CD4-positive, alpha-beta T cell treated with Interferon alpha-2 for 1 hour (primary cell): Measurements from ENCODE around the gene WRNIP1.

Experiments used
- DNase-seq, 2 donors: peaks; one replicate each; pipeline ENCODE4 v3.0.0-alpha.2; 2020 to 2022

Gene WRNIP1

DNA sequence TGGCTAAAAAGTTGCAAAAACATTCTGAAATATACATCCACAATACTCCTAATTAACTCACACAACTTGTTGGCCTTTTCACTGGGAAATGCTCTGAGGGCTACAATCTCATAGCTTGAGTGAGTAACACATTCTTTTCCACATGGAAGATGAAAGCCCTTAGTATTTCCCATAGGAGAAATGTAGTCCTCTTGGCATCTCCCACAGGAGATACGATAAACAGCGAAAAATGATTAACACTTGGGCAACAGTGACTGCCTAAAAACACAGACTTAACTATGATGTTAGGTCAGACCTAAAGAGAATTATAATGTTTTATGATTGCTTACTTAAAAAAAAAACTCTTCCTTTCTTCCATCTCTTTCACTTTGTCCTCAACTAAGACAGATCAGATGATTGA, 23.4 kb upstream of the WRNIP1 start:
- no peak for DNase-seq

DNA sequence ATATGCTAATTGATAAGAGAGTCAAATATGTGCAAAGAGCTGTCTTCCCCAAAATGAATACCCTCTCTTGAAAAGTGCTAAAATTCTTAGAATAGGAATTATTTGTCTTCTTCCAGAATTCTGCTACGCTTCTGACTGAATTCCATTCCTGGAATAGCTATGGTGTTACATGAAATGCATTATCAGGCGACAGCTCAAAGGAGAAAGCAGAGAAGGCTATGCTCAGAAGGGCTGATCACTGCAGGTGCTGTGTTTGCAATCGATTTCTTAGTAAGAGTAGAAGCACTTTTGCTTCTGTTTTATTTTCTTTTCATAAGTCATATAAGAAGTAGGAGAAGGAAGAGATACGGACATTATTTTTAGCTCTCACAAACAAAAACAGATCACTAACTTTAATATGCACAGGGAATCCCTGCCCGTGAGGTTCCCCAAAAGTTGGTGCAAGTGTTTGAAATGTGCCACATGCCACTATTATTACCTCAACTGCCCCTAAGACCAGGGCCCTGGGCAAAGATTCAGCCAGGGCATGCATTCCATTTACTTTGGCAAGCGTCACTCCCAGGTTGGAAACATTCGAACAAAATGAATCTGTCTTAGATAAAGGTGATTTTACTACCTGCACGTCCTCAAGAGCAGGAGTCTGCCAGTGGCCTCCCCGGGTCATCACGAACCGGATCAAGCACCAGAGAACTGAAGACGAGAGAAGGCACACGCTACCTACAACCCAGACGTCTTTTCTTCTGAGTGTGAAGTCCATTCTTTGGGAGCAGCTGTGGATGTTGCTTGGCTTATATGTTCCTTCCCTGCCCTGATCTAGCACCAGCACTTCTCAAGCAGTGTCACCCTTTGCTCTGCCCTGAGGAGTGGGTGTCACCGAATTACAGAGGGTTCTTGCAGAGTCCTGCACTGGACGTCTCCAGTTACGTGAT, 21.6 kb upstream of the WRNIP1 start:
- no peak for DNase-seq

DNA sequence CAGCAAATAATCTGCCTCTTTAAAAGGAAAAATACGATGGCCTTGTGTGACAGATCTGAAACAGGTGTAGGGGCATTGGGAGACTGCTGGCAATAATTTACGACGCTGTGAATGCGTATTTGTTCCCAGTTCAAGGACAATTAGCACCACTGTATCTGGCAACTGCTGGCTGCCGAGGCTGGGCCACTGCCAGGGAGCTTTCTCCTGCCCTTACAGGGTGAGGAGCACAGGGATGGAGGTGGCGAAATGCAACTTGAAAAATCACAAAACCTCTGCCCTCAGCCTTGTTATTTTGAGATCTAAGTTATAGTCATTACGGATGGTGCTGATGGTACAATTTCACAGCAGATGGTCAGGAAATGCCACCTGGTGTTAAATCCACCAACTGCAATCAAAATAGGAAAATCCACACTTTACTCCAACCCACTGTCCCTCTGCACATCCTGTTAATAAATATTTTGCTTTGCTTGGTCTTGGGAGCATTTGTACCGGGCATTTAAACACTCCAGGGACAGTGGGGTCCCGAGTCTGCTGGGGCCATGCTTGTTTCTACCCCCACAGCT, 20.9 kb upstream of the WRNIP1 start:
- no peak for DNase-seq

DNA sequence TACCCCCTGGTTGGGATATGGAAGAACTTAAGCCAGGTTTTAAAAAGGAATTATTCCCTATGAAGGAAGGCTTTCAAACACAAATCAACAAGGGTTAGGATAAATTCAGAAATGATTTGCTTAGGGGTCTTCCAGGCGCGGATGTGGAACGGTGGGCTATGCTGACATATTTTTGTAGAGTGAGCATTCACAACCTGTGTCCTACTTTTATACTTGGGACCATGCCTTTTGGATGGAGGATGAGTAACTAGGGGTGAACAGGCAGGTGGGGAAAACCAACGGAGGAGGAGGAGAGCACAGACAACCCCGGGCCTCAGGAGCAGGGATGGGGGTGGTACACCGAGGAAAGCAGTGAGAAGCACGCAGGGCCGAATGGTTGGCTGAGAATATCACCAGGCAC, 20.4 kb upstream of the WRNIP1 start:
- no peak for DNase-seq

DNA sequence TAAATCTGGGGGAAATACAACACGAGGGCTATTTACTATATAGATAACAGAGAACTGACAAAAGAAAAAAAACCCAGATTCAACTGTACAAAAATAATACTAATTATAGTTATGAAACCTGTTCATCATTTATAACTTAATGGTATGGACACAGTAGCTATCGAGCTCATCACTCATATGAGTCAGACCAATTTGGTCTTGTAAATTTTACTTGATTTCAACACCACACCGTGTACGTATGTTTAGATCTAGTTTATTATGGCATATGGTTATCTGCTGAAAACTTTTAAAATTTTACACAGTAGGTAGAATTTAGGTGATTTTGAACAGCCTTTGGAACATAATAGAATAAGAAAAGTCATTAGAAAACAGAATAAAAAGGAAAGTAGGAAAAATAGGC, 19.9 kb upstream of the WRNIP1 start:
- DNase-seq, result no peak

DNA sequence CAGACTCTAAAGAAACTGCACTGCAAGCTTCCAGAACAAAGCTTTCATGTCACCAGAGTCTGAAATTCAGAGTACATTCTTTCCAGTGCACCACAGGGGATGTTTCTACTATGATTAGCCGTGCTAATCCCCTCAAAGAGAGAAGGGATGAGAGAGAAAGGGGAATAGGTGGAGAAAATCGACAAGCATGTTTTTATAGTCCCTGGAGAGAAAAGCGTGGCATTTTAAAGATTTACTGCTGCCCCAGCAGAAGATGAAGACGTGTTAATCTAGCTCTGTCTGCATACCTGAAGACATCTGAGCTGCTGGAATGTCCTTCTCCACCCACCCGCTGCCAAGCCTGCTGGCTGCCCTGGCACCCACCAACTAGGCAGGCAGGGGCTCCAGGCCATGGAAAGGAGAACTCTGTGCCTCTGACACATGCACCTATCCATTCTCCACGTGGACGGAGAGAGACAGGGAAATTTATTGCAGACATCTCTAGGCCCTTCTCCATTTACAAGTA, 18.6 kb upstream of the WRNIP1 start:
- no peak for DNase-seq

DNA sequence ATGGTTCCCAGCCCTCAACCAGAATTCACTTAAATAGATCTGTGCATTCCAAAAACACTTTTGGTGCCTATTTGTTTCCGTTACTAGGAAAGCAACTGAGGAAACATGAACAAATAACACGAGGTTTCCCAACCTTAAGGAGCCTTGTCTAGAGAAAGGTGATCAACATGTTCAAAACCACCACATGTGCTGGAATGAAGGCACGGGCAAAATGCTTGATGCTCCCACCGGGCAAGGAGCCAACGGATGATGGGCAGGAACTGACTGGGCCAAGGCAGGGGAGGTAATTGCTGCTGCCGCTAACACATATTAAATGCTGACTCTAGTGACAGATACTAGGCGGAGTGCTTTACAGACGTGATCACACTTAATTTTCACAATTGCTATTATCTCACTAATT, 17.0 kb upstream of the WRNIP1 start:
- DNase-seq, result no peak

DNA sequence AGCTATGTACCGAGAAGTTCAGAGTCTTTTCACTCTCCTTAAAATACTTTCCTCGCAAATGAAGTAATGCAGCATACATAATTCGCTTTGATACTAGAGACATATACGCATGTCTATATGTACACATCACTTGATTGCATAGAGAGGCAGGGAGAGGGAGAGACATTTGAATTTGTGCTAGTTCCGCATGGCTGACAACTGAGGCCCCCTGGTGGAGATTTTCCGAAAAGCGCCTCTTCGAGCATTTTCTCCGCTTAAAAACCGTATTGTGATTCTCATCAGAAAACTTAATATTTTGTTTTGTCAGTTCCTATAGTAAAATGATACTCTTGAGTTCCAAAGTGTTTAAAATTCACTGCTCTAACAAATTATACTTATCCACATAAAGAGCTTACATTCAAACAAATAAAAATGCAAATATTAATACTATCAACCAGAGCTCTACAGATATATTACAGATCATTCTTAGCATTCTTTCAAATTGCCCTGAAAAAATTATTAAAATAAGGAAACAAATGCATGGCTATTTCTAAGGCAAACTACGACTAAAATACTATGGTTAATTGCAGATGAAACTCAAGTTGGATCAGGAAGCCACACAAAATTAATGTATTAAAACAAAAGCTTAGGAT, 15.1 kb upstream of the WRNIP1 start:
- DNase-seq, result peak; percentile 54 to 74

DNA sequence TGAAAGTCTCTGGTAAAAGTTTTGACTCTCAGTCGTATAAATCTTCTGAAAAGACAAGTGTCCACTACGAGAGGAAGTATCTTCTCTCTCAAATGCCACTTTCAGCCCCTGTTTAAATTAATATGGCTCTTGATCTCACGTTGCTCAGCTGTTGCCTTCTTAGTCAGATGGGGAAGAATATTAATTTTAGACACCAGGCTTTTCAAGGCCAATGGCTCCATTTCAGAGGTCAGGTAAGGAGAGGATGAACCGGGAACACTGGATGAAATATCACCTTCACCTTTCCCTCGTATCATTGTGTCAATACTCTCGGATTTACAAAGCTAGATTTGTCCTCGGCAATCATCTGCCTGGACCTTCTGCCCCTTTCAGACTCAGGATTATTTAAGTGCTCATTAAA, 14.4 kb upstream of the WRNIP1 start, which contains the start of gene MYLK4:
TSS of gene MYLK4 (minus strand) at position 91 of the 400 bp plus-strand sequence. CDS start 1,628 bp downstream, outside the sequence.
- DNase-seq, result no peak

DNA sequence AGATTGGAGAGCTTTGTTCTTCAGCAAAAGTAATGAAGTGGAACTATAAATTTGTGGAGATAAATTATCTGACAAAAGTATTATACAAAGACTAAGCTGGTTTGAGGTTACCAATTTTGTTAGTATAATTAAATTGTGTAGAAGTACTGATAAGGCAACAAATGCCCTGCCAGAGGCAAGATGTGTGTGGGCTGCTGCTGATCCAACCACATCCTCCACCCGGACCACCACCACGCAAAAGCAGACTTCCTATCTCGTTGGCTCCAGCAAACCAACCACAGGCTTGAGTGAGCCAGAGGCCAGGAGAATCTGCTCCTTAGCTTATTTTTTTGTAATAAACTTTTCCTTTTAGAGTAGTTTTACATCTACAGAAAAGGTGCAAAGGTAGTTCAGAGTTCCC, 13.3 kb upstream of the WRNIP1 start:
- no peak for DNase-seq

DNA sequence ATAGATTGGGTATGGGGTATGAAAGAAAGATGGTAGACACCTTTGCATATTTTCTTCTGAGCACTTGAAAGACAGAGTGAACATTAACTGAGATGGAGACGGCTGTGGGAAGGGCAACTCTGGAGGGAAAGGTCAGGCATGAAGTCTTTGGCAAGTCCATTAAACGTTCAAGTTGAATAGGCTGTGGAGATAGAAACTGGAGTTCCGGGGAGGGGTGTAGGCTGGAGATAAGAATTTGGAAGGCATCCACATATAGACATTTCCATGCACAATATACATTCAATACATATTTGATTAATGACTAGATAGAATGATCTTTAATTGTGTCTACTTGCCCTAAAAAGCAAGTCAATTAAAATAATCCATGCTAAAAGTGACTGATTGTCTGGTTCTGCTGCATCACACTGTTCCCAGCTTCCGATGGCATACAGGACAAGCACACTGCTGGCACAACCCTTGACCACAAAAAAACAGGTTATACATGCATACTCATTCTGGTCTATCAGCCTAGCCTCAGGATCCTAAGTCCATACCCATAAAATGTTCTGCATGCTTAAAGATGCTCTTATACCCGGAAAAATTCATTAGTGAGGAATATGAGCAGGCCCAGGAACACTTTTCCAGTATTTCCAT, 12.6 kb upstream of the WRNIP1 start:
- no peak for DNase-seq

DNA sequence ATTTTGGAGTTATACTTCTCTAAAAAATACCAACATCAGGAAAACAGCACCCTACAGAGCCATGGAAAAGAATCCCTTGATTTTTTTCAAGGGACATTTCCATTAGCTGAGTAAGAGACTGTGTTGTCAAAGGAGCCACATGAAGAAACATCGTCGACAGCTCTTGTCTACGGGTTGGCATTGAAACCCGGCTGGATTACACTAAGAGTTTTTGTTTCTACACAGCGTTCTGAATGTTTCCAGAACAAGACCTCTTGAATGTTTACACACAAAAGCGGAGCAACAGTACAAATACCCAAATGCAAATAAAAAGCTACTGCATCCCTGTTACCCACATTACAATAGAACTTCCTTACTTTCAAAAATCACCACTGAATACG, 12.1 kb upstream of the WRNIP1 start:
- no peak for DNase-seq

DNA sequence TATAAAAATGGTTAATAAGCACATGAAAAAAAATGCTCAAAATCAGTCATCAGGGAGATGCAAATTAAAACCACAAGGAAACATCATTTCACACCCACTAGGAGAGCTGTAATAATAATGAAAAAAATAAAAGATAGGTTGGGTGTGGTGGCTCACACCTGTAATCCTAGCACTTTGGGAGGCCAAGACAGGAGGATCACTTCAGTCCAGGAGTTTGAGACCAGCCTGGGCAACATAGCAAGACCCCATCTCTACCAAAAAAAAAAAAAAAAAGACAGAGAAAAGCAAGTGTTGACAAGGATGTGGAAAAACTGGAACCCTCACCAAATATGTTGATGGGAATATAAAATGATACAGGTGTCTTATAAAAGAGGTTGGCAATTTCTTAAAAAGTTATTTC, 11.4 kb upstream of the WRNIP1 start:
- DNase-seq, result no peak

DNA sequence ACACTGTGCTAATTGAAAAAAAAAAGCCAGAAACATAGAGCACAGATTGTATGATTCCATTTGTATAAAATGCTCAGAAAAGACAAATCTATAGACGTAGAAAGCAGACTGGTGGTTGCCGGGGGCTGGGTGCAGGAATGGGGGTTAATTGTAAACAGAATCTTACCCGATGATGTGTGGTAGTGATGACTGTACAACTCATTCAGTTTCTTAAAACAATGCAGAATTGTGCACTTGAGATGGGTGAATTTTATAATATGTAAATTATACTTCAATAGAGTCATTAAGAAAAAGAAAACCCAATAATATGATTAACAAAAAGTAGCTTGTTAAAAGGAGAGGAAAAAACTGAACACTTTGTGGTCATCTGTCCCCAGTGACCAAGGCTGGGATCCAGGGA, 10.8 kb upstream of the WRNIP1 start:
- no peak for DNase-seq

DNA sequence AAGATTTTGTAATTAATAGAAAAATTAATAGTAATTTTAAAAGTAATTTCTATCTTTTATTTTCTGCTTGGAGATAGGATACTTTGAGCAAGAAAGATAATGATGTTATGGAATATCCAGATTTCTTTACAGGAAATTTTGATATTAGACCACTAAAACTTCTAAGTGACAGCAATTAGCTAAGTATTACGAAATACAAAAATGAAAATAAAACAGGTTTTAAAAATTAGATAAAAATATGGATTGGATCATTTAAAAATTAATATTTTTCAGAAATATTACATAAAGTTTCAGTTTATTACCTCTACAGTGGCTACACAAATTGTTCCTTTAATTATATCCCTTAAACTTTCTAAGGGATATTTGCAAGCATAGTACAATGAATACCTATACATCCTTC, 10.3 kb upstream of the WRNIP1 start:
- DNase-seq, result no peak

DNA sequence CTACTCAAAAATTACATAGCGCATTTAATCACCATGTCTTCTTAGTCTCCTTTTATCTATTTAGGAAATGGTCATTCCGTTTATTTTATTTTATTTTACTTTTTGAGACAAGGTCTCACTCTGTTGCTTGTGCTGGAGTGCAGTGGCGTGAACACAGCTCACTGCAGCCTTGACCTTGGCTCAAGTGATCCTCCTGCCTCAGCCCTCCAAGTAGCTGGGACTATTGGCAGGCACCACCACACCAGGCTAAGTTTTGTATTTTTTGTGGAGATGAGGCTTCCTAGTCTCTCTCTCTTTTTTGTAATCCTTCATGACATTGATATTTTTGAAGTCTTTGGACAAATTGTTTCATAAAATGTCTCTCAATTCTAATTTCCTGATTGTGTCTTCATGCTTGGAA, 9.7 kb upstream of the WRNIP1 start:
- DNase-seq, result no peak

DNA sequence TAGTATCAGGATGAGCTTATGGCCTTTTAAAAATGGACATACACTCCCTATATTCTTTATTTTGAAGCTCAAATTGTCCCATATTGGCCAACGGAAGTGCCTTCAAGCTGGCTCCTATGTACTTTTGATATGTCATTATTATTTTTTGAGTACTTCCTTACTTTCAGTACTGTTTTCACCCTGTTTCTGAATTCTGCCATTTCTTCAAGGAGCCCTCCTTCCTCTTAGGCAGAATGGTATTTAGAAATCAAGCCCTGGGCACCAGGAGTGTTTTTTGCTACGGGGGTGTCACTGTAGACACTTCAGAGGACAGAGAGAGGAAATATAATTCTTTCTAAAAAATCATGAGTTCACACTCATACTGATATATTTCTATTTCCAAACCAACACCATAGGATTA, 9.0 kb upstream of the WRNIP1 start:
- no peak for DNase-seq

DNA sequence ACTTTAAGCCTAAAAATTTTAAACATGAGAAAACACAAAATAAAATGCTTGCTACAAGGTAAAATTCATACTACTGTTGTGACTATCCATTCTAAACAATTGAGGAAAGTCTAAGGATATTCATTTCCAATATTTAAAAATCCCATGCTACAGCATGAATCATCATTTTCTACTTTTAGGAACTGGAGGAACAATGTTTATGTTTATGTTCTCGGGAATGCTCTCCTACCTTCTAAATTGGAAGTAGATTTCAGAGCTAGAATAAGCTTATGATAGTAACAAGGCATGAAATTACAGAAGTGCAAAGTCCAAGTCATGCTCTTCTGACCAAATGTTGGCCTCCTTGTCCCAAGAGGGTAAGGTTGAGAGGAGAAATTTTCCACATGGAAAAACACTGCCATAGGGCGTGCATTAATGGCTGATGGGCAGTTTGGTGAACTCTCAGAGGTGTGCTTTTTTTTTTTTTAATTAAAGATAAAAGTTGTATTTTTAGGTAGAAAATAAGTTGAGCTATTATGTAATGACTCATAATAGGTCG, 8.4 kb upstream of the WRNIP1 start:
- no peak for DNase-seq

DNA sequence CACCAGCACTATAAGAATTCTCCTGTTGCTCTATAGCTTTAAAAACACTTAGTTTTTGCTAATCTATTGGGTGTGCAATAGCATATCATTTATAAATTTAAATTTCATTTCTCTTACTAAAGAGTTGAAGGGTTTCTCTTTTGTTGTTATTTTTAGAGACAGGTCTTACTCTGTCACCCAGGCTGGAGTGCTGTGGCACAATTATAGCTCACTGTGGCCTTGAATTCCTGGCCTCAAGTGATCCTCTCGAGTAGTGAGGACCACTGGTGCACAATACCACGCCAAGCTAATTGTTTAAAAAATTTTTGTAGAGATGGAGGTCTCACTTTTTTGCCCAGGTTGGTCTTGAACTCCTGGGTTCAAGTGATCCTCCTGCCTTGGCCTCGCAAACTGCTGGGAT, 6.2 kb upstream of the WRNIP1 start:
- DNase-seq, result no peak

DNA sequence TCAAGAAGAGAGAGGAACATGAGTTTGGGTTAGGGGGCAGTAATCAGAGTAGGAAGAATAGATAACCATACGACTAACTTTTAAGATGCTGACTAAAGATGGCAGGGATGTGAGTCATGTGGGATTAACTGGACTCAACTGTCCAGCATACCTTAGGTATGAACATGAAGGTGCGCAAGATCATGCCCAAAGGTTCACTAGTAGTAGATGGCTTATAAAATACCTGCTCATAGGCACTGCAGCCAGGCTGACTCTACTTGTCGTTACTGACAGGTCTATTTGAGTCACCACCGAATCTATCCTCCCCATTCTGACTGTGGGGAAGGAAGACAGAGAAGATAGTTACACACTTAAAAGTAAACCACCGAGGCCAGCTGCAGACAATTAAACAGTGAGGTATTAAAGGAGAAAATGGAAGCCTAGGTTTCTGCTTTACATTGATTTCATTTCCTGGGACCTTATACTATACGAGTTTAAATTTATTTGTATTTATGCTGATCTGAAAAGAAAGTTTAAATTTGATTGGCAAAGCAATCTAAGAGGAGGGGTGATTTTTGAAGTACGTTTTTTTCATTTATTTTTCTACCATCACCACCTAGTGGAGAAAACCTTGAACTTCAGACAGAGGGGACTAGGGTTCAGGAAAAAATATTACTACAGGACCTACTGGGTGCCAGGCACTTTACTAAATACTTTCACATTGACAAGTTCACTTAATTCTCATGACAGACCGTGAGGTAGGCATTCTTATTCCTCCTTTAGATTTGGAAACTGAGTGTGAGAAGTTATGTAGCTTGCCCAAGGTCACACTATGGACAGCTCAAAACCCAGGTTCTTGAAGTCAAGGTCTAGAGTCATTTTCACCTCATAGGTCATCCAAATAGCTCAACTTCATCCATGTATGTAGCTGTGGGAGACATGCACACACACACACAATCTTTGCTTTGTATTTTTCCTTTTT, 4.0 kb upstream of the WRNIP1 start:
- peak in 1 of 2 donors; percentile 67 for DNase-seq

DNA sequence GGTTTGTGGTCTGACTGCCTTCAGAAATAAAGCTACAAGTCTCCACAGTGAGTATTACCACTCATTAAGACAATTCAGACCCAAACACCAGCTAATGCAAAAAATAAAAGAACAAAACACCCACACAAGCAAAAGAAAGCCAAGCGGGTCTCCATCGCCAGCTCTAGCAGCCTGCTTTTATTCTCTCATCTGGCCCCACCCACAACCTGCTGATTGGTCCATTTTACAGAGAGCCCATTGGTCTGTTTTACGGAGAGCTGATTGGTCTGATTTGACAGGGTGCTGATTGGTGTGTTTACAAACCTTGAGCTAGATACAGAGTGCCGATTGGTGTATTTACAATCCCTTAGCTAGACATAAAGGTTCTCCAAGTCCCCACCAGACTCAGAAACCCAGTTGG, 2.3 kb upstream of the WRNIP1 start:
- DNase-seq, result peak; percentile 20 to 33

DNA sequence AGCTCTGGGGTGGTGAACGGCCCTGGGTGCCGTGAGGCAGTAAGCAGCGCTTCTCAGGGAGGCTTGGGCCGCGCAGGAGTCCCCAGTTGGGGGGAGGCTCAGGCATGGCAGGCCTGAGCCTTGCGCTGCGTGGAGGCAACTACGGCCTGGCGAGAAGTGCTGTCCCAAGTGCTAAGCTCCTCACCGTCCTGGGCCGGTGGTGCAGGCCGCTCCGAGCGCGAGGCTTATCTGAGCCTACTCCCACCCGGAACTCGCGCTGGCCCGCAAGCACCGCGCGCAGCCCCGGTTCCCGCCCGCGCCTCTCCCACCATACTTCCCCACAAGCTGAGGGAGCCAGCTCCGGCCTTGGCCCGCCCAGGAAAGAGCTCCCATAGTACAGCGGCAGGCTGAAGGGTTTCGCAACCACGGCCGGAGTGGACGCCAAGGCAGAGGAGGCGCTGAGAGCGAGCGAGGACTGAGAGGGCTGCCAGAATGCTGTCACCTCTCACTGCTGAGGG, 1.8 kb upstream of the WRNIP1 start:
- DNase-seq, result no peak
